EL (cell line): ENCODE data around the gene SLC22A17.
"Not testable (repeated sequence)": the region's sequence is repeated elsewhere in the genome, so short reads cannot be mapped to it uniquely, and the experiment has no call there.

Source experiments
- DNase-seq: peaks from one replicate; pipeline ENCODE4 v3.0.0-alpha.2; 2016

The SLC22A17 gene

DNA sequence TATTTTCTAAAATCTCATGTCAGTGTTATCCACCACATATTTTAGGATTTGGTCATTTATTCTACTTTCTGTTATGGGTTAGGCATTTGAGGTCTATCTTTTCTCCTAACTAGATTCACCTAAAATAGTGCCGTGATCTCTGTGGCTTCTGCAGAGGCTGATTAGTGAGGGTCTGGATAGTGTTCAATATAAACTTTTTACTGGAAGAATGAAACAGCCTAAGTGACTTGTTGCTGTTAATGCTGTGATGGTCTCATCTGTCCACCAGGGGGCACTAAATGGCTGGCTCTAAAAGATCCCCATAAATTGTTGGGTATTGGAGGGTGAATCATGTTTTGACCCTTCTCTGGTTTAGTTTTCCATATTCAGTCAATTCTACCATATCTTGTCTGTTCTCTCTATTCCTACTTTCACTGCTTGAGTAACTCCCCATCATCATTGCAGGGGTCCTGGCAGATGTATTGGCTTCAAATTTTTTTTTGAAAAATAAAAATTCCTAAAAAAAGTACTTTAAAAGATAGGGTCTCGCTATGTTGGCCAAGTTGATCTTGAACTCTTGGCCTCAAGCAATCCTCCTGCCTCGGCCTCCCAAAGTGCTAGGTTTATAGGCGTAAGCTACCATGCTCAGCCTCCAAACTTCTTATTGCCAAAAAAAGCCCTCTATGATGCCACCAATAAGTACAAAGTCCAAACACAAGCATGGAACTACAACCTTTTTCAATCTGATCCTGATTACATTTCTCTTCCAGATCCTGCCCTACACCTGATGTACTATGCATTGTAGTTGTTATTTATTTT is 24.5 kb downstream of the SLC22A17 start:
- peak; percentile 73 for DNase-seq

- no peak for DNase-seq
Measured at GRCh38 chr14:23326491-23327332, 26.0 kb downstream of the SLC22A17 start.

DNA sequence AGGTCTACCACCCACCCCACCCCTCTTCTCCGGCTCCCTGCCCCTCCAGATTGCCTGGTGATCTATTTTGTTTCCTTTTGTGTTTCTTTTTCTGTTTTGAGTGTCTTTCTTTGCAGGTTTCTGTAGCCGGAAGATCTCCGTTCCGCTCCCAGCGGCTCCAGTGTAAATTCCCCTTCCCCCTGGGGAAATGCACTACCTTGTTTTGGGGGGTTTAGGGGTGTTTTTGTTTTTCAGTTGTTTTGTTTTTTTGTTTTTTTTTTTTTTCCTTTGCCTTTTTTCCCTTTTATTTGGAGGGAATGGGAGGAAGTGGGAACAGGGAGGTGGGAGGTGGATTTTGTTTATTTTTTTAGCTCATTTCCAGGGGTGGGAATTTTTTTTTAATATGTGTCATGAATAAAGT is 26.9 kb downstream of the SLC22A17 start:
- DNase-seq = not testable (repeated sequence)

DNA sequence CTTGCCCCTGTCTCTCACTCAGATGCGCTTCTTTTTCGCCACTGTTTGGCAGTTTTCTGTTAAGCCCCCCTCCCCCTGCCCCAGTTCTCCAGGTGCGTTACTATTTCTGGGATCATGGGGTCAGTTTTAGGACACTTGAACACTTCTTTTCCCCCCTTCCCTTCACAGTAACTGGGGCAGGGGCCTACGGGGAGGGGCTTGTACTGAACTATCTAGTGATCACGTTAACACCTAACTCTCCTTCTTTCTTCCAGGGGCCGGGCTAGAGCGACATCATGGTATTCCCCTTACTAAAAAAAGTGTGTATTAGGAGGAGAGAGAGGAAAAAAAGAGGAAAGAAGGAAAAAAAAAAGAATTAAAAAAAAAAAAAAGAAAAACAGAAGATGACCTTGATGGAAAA is 27.7 kb downstream of the SLC22A17 start:
- no peak for DNase-seq

DNA sequence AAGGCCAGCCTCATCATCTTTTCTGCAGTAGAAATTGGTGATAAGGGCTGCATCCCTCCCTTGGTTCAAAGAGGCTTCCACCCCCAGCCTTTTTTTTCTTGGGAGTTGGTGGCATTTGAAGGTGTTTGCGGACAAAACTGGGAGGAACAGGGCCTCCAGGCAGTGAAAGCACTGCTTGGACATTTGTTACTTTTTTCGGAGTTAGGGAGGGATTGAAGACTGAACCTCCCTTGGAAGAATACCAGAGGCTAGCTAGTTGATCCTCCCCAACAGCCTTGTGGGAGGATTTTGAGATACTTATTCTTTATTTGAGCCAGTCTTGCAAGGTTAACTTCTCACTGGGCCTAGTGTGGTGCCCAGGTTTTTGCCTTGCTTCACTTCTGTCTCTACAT is 28.2 kb downstream of the SLC22A17 start:
- no peak for DNase-seq

DNA sequence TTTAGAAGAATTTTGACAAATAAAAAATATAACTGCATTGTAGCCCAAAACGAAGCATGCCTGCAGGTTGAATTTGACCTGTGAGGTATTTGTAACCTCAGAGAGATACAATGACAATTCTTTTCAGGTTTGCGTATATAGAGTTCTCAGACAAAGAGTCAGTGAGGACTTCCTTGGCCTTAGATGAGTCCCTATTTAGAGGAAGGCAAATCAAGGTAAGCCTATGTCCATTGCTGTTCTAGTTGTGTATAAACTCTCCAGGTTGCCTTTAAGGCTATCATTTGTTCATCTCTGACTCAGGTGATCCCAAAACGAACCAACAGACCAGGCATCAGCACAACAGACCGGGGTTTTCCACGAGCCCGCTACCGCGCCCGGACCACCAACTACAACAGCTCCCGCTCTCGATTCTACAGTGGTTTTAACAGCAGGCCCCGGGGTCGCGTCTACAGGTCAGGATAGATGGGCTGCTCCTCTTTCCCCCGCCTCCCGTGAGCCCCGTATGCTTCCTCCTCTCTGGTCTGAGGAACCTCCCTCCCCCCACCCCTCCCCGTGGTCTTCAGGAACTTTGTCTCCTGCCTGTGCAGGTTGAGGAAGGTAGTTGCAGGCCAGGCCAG is 28.7 kb downstream of the SLC22A17 start:
- DNase-seq = no peak

DNA sequence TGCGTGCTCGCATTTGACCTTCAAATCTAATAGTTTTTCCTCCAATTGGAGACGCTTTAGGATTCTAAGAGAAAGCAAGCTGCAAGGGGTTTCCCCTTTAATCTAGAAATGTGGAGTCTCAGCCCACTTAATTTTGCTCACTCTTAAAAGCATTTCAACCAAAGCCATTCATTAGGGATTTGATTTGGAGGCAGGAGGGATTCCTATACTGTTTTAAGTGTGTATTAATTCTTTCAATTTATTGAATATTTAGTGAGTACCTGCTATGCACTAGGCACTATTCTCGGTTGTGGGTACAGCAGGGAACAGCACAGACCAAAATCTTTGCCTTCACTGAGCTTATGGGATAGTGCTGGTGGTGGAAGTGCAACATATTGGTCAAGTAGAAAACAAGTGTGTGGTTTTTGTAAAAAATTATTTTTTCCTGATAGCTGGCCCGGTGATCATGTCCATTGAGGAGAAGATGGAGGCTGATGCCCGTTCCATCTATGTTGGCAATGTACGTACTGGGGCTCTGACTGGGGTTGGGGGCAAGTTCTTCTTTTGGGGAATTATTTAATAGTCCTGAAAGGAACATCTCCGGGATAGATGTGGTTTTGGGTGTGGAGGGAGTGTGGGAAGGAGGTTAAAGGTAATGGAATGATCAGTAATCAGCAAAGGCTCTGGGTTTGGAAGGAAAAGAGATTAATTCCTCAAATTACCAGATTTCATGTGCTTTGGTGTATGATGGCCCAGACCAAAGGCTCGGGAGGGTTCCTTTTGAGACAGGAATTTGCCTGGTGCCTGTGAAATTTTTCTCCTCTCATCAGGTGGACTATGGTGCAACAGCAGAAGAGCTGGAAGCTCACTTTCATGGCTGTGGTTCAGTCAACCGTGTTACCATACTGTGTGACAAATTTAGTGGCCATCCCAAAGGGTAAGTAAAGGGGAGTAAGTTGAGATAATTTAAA is 29.8 kb downstream of the SLC22A17 start:
- DNase-seq = no peak

DNA sequence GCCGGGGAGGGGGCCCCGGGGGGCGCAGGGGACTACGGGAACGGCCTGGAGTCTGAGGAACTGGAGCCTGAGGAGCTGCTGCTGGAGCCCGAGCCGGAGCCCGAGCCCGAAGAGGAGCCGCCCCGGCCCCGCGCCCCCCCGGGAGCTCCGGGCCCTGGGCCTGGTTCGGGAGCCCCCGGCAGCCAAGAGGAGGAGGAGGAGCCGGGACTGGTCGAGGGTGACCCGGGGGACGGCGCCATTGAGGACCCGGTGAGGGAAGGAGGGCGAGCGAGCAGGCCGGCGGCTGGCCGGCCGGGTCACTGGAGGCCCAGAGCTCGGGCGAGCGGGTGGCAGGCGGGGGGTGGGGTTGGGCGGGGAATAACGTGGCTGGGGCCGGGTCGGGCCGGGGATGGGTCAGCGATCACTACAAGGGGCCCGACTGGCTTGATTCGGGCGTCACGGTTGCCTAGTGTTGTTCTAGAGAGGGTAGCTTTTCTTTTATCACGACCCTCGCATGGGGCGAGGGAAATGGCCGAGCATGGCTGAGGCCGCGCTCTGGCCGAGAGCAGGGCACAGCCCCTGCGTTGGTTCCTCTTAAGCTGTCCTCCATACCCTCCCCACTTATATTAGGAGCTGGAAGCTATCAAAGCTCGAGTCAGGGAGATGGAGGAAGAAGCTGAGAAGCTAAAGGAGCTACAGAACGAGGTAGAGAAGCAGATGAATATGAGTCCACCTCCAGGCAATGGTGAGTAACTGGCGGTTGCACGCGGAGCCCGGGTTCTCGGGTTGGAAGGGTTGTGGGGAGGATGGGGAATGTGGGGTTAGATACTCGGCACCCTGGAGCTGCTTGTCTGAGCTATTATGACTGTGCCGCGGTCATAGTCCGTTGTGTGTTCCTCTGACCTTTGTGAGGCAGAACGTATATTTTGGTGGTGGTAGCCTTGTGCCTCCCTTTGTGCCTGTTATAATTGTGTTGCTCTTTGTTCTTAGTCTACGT is 30.8 kb downstream of the SLC22A17 start:
- DNase-seq = peak; percentile 70

- DNase-seq = peak; percentile 100
Measured at GRCh38 chr14:23320584-23321571, 31.8 kb downstream of the SLC22A17 start, which contains the start of gene PABPN1. TSS of gene PABPN1 (plus strand) at chr14:23321457. CDS start at chr14:23321470, 13 bp downstream.

GRCh38 chr14:23319746-23320583 is 32.7 kb downstream of the SLC22A17 start:
- DNase-seq = no peak

DNA sequence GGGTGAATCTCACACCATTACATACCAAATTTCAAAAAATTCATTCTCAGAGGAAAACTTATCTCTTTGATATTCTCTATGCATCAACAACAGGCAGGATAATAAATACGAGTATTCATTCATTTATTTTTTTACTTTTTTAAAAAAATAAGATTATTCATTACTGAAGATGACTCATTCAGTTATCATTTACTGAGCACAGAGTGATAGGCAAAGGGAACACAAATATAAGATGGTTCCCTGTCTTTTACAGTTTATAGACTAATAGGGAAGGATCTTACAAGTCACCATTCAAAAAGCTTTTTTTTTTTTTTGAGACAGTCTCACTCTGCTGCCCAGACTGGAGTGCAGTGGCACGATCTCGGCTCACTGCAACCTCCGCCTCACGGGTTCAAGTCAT is 36.4 kb downstream of the SLC22A17 start:
- DNase-seq = no peak

DNA sequence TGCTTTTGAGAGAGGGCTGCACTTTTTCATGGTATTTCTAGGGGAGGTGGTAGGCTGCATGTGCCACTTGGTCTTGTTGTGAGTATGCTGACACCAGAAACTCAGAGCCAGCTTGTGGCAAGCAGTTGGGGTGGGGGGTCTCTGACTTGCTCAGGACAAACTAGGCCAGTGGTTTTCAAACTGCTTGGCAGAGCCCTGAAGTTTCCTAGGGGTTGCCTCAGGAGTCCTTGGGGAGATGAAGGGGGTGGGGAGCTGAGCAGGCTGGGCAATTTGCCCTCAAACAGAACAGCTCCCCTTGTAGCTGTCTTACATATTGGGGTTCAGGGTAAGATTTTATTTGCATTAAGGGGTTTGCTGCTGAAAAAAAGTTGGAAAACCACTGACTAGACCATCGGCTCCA is 42.1 kb downstream of the SLC22A17 start:
- DNase-seq = no peak

- DNase-seq = no peak
Measured at GRCh38 chr14:23308721-23309445, 43.8 kb downstream of the SLC22A17 start.

DNA sequence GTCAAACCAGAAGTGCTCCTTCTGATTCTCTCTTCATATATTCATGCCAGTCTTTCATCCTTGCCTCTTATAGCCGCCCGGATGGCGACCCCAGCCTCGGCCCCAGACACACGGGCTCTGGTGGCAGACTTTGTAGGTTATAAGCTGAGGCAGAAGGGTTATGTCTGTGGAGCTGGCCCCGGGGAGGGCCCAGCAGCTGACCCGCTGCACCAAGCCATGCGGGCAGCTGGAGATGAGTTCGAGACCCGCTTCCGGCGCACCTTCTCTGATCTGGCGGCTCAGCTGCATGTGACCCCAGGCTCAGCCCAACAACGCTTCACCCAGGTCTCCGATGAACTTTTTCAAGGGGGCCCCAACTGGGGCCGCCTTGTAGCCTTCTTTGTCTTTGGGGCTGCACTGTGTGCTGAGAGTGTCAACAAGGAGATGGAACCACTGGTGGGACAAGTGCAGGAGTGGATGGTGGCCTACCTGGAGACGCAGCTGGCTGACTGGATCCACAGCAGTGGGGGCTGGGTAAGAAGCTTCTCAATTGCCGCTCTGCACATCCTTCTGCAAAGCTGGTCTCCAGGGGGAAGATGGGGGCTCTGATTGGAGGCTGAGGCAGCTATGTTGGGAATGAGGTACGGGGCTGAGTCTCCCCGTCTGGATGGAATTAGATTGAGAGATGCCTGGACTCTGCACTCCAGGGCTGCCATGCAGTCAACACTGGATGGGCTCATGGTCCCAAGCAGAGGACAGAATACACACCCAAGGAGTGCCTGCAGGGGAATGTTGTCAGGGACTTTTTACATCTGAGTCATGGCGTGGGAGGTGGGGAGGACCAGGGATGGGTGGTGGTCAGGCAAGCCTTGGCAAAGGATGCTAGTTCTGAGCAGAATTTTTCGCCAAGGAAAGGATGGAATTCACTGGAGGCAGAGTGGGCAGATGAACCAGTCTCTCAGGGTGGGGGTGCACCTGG is 44.7 kb downstream of the SLC22A17 start:
- DNase-seq = peak; percentile 62

- DNase-seq = no peak
Measured at GRCh38 chr14:23307146-23307530, 45.5 kb downstream of the SLC22A17 start.

DNA sequence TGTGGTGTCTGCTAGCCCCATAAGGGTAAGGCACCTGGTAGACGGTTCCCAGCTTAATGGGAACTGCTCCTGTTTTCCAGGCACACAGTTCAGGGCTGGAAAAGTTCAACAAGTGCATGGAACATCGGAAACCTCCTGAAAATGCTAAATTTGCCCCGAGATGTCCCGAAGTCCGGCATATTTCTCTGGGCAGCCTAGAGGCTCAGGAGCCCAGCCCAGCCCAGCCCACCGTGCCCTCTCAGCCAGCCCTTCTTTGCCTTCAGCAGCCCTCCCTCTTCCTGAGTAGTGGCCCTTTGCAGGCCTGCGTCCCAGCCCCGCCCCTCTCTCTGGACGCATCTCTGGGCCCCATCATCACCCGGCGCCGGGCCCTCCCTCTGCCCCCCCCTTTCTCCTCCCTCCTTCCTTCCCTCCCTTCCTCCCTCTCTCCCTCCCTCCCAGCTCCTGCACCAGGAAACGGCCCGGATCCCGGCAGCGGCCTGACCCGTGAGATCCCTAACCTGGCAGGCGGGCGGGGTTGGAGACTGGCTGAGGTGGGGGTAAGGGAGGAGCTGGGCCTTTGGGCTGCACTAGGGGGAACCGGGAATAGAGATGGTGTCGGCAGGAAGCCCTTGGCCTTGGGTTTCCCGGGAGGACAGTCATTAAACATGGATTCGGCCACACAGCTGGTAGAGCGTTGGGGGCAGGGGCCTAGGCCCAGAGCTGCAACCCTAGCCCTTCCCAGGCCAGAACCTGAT is 46.1 kb downstream of the SLC22A17 start, which contains the start of gene BCL2L2:
Gene BCL2L2 (plus strand): TSS at position 422 of the 734 bp plus-strand sequence. CDS start 935 bp downstream, outside the sequence.
- DNase-seq = peak; percentile 93
